Measurements from ENCODE around the gene TCEAL9.
"Not testable (repeated sequence)": the region's sequence is repeated elsewhere in the genome, so short reads cannot be mapped to it uniquely, and the experiment has no call there.

Gene TCEAL9

GRCh38 chrX:103360916-103361315, 4.6 kb downstream of the TCEAL9 start:
- no peak for DNase-seq
- Mint-ChIP-seq H3K36me3 (ENCODE audit: low read depth) (no peaks in the 10 kb centered on the region), H3K27ac (no peak overlapping the region), H3K27me3 (peaks cover 26% of the 10 kb centered on the region), H3K9me3 (no peaks in the 10 kb centered on the region), H3K4me1 (ENCODE audit: low read depth) (peaks cover 2% of the 10 kb centered on the region), H3K4me3 (no peak overlapping the region)

- Mint-ChIP-seq H3K9me3 (no peaks in the 10 kb centered on the region), H3K4me3 (no peak overlapping the region)
These were observed 5.5 kb downstream of the TCEAL9 start for GRCh38 chrX:103361798-103362197.

GRCh38 chrX:103362474-103362873, 6.2 kb downstream of the TCEAL9 start:
- Mint-ChIP-seq H3K27me3 (peaks cover 30% of the 10 kb centered on the region), H3K4me1 (ENCODE audit: low read depth) (no peaks in the 10 kb centered on the region), H3K27ac (no peak overlapping the region), H3K9me3 (no peaks in the 10 kb centered on the region), H3K4me3 (no peak overlapping the region), H3K36me3 (ENCODE audit: low read depth) (no peaks in the 10 kb centered on the region)
- no peak for DNase-seq

More at GRCh38 chrX:103361798-103362197, 5.5 kb downstream of the TCEAL9 start:
- Mint-ChIP-seq H3K27ac (no peak overlapping the region), H3K36me3 (ENCODE audit: low read depth) (no peaks in the 10 kb centered on the region), H3K4me1 (ENCODE audit: low read depth) (no peaks in the 10 kb centered on the region), H3K27me3 (peaks cover 24% of the 10 kb centered on the region)
- no peak for DNase-seq

- no peak overlapping the region for H3K4me3 Mint-ChIP-seq
- no peak for DNase-seq
- H3K27ac Mint-ChIP-seq = no peak overlapping the region
- H3K9me3 Mint-ChIP-seq = no peaks in the 10 kb centered on the region
- H3K4me1 Mint-ChIP-seq (ENCODE audit: low read depth) = no peaks in the 10 kb centered on the region
- H3K36me3 Mint-ChIP-seq (ENCODE audit: low read depth) = no peaks in the 10 kb centered on the region
- peaks cover 35% of the 10 kb centered on the region for H3K27me3 Mint-ChIP-seq
These were observed 6.7 kb downstream of the TCEAL9 start for GRCh38 chrX:103363046-103363445.

GRCh38 chrX:103367502-103367901, 11.2 kb downstream of the TCEAL9 start:
- no peak for DNase-seq
- Mint-ChIP-seq H3K27me3 (peaks cover 38% of the 10 kb centered on the region), H3K27ac (no peak overlapping the region), H3K9me3 (no peaks in the 10 kb centered on the region), H3K4me1 (ENCODE audit: low read depth) (no peaks in the 10 kb centered on the region), H3K4me3 (no peak overlapping the region), H3K36me3 (ENCODE audit: low read depth) (no peaks in the 10 kb centered on the region)

- Mint-ChIP-seq H3K27me3 (peaks cover 44% of the 10 kb centered on the region), H3K36me3 (ENCODE audit: low read depth) (no peaks in the 10 kb centered on the region), H3K4me3 (no peak overlapping the region), H3K4me1 (ENCODE audit: low read depth) (no peaks in the 10 kb centered on the region), H3K9me3 (no peaks in the 10 kb centered on the region), H3K27ac (no peak overlapping the region)
- DNase-seq = no peak
These were observed 13.2 kb downstream of the TCEAL9 start for GRCh38 chrX:103369479-103369878.

GRCh38 chrX:103372886-103373285, 16.6 kb downstream of the TCEAL9 start:
- Mint-ChIP-seq H3K27ac (no peak overlapping the region), H3K9me3 (no peaks in the 10 kb centered on the region), H3K36me3 (ENCODE audit: low read depth) (no peaks in the 10 kb centered on the region), H3K4me3 (no peak overlapping the region), H3K4me1 (ENCODE audit: low read depth) (peaks cover 8% of the 10 kb centered on the region), H3K27me3 (peaks cover 40% of the 10 kb centered on the region)
- no peak for DNase-seq

- Mint-ChIP-seq H3K9me3 (no peaks in the 10 kb centered on the region), H3K4me1 (ENCODE audit: low read depth) (peaks cover 8% of the 10 kb centered on the region), H3K27ac (no peak overlapping the region), H3K36me3 (ENCODE audit: low read depth) (no peaks in the 10 kb centered on the region), H3K27me3 (peaks cover 35% of the 10 kb centered on the region), H3K4me3 (no peak overlapping the region)
- no peak for DNase-seq
These were observed 17.3 kb downstream of the TCEAL9 start for GRCh38 chrX:103373581-103373980.

- peaks cover 27% of the 10 kb centered on the region for H3K27me3 Mint-ChIP-seq
- peak within 1 kb of the TSS; percentile 51 for H3K27ac Mint-ChIP-seq
- H3K4me3 Mint-ChIP-seq = peak within 1 kb of the TSS; percentile 76
- no peaks in the 10 kb centered on the region for H3K36me3 Mint-ChIP-seq (ENCODE audit: low read depth)
- H3K9me3 Mint-ChIP-seq = no peaks in the 10 kb centered on the region
- H3K4me1 Mint-ChIP-seq (ENCODE audit: low read depth) = peaks cover 8% of the 10 kb centered on the region
- peak; percentile 52 for DNase-seq
These were observed 20.0 kb downstream of the TCEAL9 start, which contains the start of gene BEX3 for GRCh38 chrX:103376118-103376978. BEX3 (plus strand) TSS chrX:103376538; CDS start chrX:103377522, 984 bp downstream.

GRCh38 chrX:103376979-103377324, 20.6 kb downstream of the TCEAL9 start:
- H3K27me3 Mint-ChIP-seq = peaks cover 24% of the 10 kb centered on the region
- DNase-seq = peak; percentile 31

GRCh38 chrX:103378990-103379389, 22.7 kb downstream of the TCEAL9 start:
- Mint-ChIP-seq H3K36me3 (ENCODE audit: low read depth) (no peaks in the 10 kb centered on the region), H3K4me1 (ENCODE audit: low read depth) (peaks cover 8% of the 10 kb centered on the region), H3K27ac (no peak overlapping the region), H3K4me3 (no peak overlapping the region), H3K27me3 (peaks cover 20% of the 10 kb centered on the region), H3K9me3 (no peaks in the 10 kb centered on the region)
- DNase-seq = no peak

More at GRCh38 chrX:103376979-103377324, 20.6 kb downstream of the TCEAL9 start:
- peaks cover 8% of the 10 kb centered on the region for H3K4me1 Mint-ChIP-seq (ENCODE audit: low read depth)
- H3K4me3 Mint-ChIP-seq = peak overlapping the region; percentile 76
- H3K27ac Mint-ChIP-seq = peak overlapping the region; percentile 51
- no peaks in the 10 kb centered on the region for H3K9me3 Mint-ChIP-seq
- H3K36me3 Mint-ChIP-seq (ENCODE audit: low read depth) = no peaks in the 10 kb centered on the region

- Mint-ChIP-seq H3K4me3 (no peak overlapping the region), H3K9me3 (no peaks in the 10 kb centered on the region), H3K27ac (no peak overlapping the region), H3K4me1 (ENCODE audit: low read depth) (no peaks in the 10 kb centered on the region), H3K36me3 (ENCODE audit: low read depth) (no peaks in the 10 kb centered on the region), H3K27me3 (peaks cover 21% of the 10 kb centered on the region)
- no peak for DNase-seq
These were observed 26.6 kb downstream of the TCEAL9 start for GRCh38 chrX:103382877-103383276.

GRCh38 chrX:103384672-103385071, 28.4 kb downstream of the TCEAL9 start:
- peaks cover 28% of the 10 kb centered on the region for H3K27me3 Mint-ChIP-seq
- no peak overlapping the region for H3K4me3 Mint-ChIP-seq
- no peak for DNase-seq
- no peak overlapping the region for H3K27ac Mint-ChIP-seq
- H3K4me1 Mint-ChIP-seq (ENCODE audit: low read depth) = no peaks in the 10 kb centered on the region
- no peaks in the 10 kb centered on the region for H3K36me3 Mint-ChIP-seq (ENCODE audit: low read depth)
- no peaks in the 10 kb centered on the region for H3K9me3 Mint-ChIP-seq

- H3K9me3 Mint-ChIP-seq; H3K36me3 Mint-ChIP-seq (ENCODE audit: low read depth); H3K27ac Mint-ChIP-seq; H3K4me1 Mint-ChIP-seq (ENCODE audit: low read depth); H3K4me3 Mint-ChIP-seq; DNase-seq: not testable (repeated sequence)
- H3K27me3 Mint-ChIP-seq = peaks cover 30% of the 10 kb centered on the region
These were observed 29.1 kb downstream of the TCEAL9 start for GRCh38 chrX:103385283-103385830.

GRCh38 chrX:103386332-103386731, 30.0 kb downstream of the TCEAL9 start:
- no peaks in the 10 kb centered on the region for H3K9me3 Mint-ChIP-seq
- H3K4me3 Mint-ChIP-seq = no peak overlapping the region
- DNase-seq = no peak

More at GRCh38 chrX:103386332-103386731, 30.0 kb downstream of the TCEAL9 start:
- H3K4me1 Mint-ChIP-seq (ENCODE audit: low read depth) = no peaks in the 10 kb centered on the region
- no peaks in the 10 kb centered on the region for H3K36me3 Mint-ChIP-seq (ENCODE audit: low read depth)
- H3K27ac Mint-ChIP-seq = no peak overlapping the region
- peaks cover 37% of the 10 kb centered on the region for H3K27me3 Mint-ChIP-seq
